ENCODE measurements around the gene RAX. TPM values are rescaled to one million over a fixed set of nuclear protein-coding genes. Genes with fewer than 3 reads are reported as not detected.

The RAX gene
- total and polyA plus RNA-seq, 10 of the 15 experiments (the other 5 are each of a cell fraction or from before 2014, with no cell fraction given), result not detected

DNA sequence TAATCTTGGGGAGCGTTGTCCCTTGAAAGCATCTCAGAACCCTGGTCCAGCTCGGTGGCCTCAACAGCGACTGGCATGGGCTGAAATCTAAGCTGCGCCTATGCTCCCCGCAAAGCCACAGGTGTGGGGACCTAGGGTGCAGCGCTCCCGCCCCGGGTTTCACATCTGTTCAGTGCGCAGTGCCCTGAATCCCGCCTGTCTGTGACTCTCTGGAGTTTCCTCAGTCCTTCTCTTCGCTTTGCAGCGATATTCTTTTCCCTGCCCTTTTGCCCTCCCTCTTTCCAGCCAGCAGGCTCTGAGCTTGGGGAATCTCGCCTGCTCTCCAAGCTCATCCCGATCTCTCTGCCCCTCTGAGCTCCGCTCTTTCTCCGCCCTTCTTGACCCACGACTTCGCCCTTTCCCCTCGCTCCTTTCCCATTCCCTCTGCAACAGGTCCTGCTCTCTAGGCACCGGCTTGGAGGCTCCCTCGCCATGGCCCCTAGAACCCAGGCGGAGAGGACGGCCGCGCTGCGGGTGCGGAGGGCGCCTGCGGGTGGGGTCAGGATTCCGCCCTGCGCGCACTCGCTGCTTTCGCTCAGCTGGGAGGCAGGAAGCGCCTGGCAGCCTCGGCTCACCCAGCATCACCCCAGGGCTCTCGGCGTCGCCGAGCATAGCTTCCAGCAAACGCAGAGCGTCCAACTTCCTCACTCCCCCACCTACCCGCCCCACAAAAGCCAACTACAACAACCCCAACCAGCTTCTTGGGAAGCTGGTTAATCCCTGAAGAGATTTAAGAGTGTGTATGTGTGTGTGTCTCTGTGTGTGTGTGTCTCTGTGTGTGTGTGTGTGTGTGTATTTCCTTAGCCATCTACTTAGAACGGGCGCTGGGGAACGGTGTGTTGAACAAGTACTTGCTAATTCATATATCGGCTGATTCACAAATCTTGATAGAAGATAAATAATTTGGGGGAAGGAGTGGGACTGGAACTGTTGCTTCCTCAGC is 52.2 kb downstream of the RAX start (continued):
- TF ChIP-seq, protein P1, sequence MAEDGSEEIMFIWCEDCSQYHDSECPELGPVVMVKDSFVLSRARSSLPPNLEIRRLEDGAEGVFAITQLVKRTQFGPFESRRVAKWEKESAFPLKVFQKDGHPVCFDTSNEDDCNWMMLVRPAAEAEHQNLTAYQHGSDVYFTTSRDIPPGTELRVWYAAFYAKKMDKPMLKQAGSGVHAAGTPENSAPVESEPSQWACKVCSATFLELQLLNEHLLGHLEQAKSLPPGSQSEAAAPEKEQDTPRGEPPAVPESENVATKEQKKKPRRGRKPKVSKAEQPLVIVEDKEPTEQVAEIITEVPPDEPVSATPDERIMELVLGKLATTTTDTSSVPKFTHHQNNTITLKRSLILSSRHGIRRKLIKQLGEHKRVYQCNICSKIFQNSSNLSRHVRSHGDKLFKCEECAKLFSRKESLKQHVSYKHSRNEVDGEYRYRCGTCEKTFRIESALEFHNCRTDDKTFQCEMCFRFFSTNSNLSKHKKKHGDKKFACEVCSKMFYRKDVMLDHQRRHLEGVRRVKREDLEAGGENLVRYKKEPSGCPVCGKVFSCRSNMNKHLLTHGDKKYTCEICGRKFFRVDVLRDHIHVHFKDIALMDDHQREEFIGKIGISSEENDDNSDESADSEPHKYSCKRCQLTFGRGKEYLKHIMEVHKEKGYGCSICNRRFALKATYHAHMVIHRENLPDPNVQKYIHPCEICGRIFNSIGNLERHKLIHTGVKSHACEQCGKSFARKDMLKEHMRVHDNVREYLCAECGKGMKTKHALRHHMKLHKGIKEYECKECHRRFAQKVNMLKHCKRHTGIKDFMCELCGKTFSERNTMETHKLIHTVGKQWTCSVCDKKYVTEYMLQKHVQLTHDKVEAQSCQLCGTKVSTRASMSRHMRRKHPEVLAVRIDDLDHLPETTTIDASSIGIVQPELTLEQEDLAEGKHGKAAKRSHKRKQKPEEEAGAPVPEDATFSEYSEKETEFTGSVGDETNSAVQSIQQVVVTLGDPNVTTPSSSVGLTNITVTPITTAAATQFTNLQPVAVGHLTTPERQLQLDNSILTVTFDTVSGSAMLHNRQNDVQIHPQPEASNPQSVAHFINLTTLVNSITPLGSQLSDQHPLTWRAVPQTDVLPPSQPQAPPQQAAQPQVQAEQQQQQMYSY (CRISPR knock-in tag; IDR thresholded peaks at IDR 0.05), result no peak
- TF ChIP-seq RCOR1 (conservative IDR thresholded peaks at IDR 0.05; ENCODE audit: low read depth, low read length) (no peak), FOXM1 (IDR thresholded peaks at IDR 0.05; ENCODE audit: low read depth, low read length) (no peak), NBN (IDR thresholded peaks at IDR 0.05) (no peak), SREBF2 (IDR thresholded peaks at IDR 0.05; ENCODE audit: low read length) (no peak), BMI1 (IDR thresholded peaks at IDR 0.05; ENCODE audit: borderline replicate concordance) (no peak), CHD4 (IDR thresholded peaks at IDR 0.05) (no peak), ZNF24 (IDR thresholded peaks at IDR 0.05) (no peak)
- TF ChIP-seq, protein P2, sequence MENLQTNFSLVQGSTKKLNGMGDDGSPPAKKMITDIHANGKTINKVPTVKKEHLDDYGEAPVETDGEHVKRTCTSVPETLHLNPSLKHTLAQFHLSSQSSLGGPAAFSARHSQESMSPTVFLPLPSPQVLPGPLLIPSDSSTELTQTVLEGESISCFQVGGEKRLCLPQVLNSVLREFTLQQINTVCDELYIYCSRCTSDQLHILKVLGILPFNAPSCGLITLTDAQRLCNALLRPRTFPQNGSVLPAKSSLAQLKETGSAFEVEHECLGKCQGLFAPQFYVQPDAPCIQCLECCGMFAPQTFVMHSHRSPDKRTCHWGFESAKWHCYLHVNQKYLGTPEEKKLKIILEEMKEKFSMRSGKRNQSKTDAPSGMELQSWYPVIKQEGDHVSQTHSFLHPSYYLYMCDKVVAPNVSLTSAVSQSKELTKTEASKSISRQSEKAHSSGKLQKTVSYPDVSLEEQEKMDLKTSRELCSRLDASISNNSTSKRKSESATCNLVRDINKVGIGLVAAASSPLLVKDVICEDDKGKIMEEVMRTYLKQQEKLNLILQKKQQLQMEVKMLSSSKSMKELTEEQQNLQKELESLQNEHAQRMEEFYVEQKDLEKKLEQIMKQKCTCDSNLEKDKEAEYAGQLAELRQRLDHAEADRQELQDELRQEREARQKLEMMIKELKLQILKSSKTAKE (IDR thresholded peaks at IDR 0.05; ENCODE audit: low read depth, poor library complexity, severe bottlenecking), result no peak
